ENCODE measurements around the gene KIF3B.

DNA sequence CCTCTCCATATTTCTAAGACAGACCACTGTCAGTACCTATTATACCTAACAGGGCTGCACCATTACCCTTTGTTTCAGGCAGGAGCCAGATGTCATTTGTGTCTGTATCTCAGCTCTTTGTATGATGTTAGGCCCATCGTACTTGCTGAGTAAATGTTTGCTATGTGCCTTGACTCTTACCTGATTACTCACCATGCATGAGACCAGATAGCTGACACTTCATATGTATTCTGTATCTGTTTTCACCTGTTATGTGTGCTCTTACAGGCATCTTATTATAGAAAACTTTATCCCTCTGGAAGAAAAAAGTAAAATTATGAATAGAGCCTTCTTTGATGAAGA, 49.0 kb downstream of the KIF3B start:
- TF ChIP-seq, protein P1, sequence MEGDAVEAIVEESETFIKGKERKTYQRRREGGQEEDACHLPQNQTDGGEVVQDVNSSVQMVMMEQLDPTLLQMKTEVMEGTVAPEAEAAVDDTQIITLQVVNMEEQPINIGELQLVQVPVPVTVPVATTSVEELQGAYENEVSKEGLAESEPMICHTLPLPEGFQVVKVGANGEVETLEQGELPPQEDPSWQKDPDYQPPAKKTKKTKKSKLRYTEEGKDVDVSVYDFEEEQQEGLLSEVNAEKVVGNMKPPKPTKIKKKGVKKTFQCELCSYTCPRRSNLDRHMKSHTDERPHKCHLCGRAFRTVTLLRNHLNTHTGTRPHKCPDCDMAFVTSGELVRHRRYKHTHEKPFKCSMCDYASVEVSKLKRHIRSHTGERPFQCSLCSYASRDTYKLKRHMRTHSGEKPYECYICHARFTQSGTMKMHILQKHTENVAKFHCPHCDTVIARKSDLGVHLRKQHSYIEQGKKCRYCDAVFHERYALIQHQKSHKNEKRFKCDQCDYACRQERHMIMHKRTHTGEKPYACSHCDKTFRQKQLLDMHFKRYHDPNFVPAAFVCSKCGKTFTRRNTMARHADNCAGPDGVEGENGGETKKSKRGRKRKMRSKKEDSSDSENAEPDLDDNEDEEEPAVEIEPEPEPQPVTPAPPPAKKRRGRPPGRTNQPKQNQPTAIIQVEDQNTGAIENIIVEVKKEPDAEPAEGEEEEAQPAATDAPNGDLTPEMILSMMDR (IDR thresholded peaks at IDR 0.05; ENCODE audit: low read length), result no peak
- TF ChIP-seq EZH2 (IDR thresholded peaks at IDR 0.05; ENCODE audit: borderline replicate concordance, low read length), result no peak
